H7 (cell line): ENCODE results near the gene CDH26. TPM values are rescaled to one million over a fixed set of nuclear protein-coding genes. Genes with fewer than 3 reads are reported as not detected.

Experiments used
- DNase-seq: peaks from one replicate; pipeline ENCODE4 v3.0.0; 2012
- H3K27me3 ChIP-seq: 2 replicates; pipeline ENCODE4 v1.6.0; 2011; ENCODE audit warnings: mild to moderate bottlenecking, low read length; ENCODE audit not compliant: control insufficient read depth, insufficient read depth
- H3K36me3 ChIP-seq: replicated peaks from 2 replicates; pipeline ENCODE4 v1.5.1; 2011; ENCODE audit warnings: low read length; ENCODE audit not compliant: control insufficient read depth, insufficient read depth
- H3K4me3 ChIP-seq: 2 replicates; pipeline ENCODE4 v1.5.1; 2011; ENCODE audit warnings: low read depth, mild to moderate bottlenecking, control low read depth, low read length, moderate library complexity; ENCODE audit not compliant: insufficient read depth
- total RNA-seq: library from RNA; depleted of rRNA; stranded (reverse); fragments of >200 nt; shearing (Covaris generic); gene quantifications from 2 replicates; pipeline ENCODE4 v1.2.3, GENCODE V29; 2014

The CDH26 gene
- total RNA-seq, 1 experiment from 2014 or later, result 3.1 TPM

- no peak overlapping the region for H3K4me3 ChIP-seq
- no peaks in the 10 kb centered on the region for H3K36me3 ChIP-seq
- no peak for DNase-seq
- H3K27me3 ChIP-seq, result no peaks in the 10 kb centered on the region
Observed at GRCh38 chr20:59984541-59984940, 26.3 kb downstream of the CDH26 start.

GRCh38 chr20:59985164-59985563, 26.9 kb downstream of the CDH26 start:
- H3K36me3 ChIP-seq, result no peaks in the 10 kb centered on the region

GRCh38 chr20:59985864-59986263, 27.6 kb downstream of the CDH26 start:
- Histone ChIP-seq H3K4me3 (no peak overlapping the region), H3K36me3 (no peaks in the 10 kb centered on the region), H3K27me3 (no peaks in the 10 kb centered on the region)
- DNase-seq, result peak; percentile 37

More at GRCh38 chr20:59985164-59985563, 26.9 kb downstream of the CDH26 start:
- H3K4me3 ChIP-seq, result no peak overlapping the region
- no peak for DNase-seq
- H3K27me3 ChIP-seq, result no peaks in the 10 kb centered on the region

- DNase-seq, result no peak
- Histone ChIP-seq H3K4me3 (no peak overlapping the region), H3K27me3 (no peaks in the 10 kb centered on the region), H3K36me3 (no peaks in the 10 kb centered on the region)
Observed at GRCh38 chr20:59987135-59987534, 28.9 kb downstream of the CDH26 start.

- no peaks in the 10 kb centered on the region for H3K27me3 ChIP-seq
- H3K36me3 ChIP-seq, result no peaks in the 10 kb centered on the region
- no peak for DNase-seq
- no peak overlapping the region for H3K4me3 ChIP-seq
Observed at GRCh38 chr20:59988141-59988540, 29.9 kb downstream of the CDH26 start.

GRCh38 chr20:59992526-59993084, 34.4 kb downstream of the CDH26 start:
- Histone ChIP-seq H3K36me3 (no peaks in the 10 kb centered on the region), H3K27me3 (no peaks in the 10 kb centered on the region), H3K4me3 (no peak overlapping the region)
- DNase-seq, result no peak

GRCh38 chr20:59993736-59994430, 35.7 kb downstream of the CDH26 start:
- DNase-seq, result peak; percentile 46
- H3K27me3 ChIP-seq, result no peaks in the 10 kb centered on the region
- peak overlapping the region; percentile 42 for H3K4me3 ChIP-seq
- H3K36me3 ChIP-seq, result no peaks in the 10 kb centered on the region

GRCh38 chr20:59994697-59995122, 36.5 kb downstream of the CDH26 start:
- Histone ChIP-seq H3K27me3 (no peaks in the 10 kb centered on the region), H3K4me3 (peak overlapping the region; percentile 42), H3K36me3 (no peaks in the 10 kb centered on the region)
- peak; percentile 90 for DNase-seq

- H3K27me3 ChIP-seq, result no peaks in the 10 kb centered on the region
- no peak for DNase-seq
Observed at GRCh38 chr20:59996108-59996507, 37.9 kb downstream of the CDH26 start.

GRCh38 chr20:59997896-59998295, 39.7 kb downstream of the CDH26 start:
- Histone ChIP-seq H3K4me3 (no peak overlapping the region), H3K36me3 (no peaks in the 10 kb centered on the region), H3K27me3 (no peaks in the 10 kb centered on the region)
- DNase-seq, result no peak

More at GRCh38 chr20:59996108-59996507, 37.9 kb downstream of the CDH26 start:
- no peak overlapping the region for H3K4me3 ChIP-seq
- H3K36me3 ChIP-seq, result no peaks in the 10 kb centered on the region

GRCh38 chr20:59999502-59999901, 41.3 kb downstream of the CDH26 start:
- H3K36me3 ChIP-seq, result no peaks in the 10 kb centered on the region

GRCh38 chr20:60000271-60001042, 42.2 kb downstream of the CDH26 start:
- DNase-seq, result no peak
- H3K27me3 ChIP-seq, result no peaks in the 10 kb centered on the region
- no peaks in the 10 kb centered on the region for H3K36me3 ChIP-seq
- H3K4me3 ChIP-seq, result no peak overlapping the region

More at GRCh38 chr20:59999502-59999901, 41.3 kb downstream of the CDH26 start:
- no peaks in the 10 kb centered on the region for H3K27me3 ChIP-seq
- H3K4me3 ChIP-seq, result no peak overlapping the region
- DNase-seq, result no peak

- Histone ChIP-seq H3K27me3 (no peaks in the 10 kb centered on the region), H3K36me3 (no peaks in the 10 kb centered on the region), H3K4me3 (no peak overlapping the region)
- no peak for DNase-seq
Observed at GRCh38 chr20:60001108-60001507, 42.9 kb downstream of the CDH26 start.

GRCh38 chr20:60003776-60004175, 45.6 kb downstream of the CDH26 start:
- Histone ChIP-seq H3K27me3 (no peaks in the 10 kb centered on the region), H3K36me3 (no peaks in the 10 kb centered on the region), H3K4me3 (no peak overlapping the region)
- no peak for DNase-seq

- Histone ChIP-seq H3K27me3 (no peaks in the 10 kb centered on the region), H3K4me3 (no peak overlapping the region), H3K36me3 (no peaks in the 10 kb centered on the region)
- no peak for DNase-seq
Observed at GRCh38 chr20:60006261-60006660, 48.0 kb downstream of the CDH26 start.
